ENCODE measurements around the gene PPIG.
"Not testable (repeated sequence)": the region's sequence is repeated elsewhere in the genome, so short reads cannot be mapped to it uniquely, and the experiment has no call there.

The PPIG gene

DNA sequence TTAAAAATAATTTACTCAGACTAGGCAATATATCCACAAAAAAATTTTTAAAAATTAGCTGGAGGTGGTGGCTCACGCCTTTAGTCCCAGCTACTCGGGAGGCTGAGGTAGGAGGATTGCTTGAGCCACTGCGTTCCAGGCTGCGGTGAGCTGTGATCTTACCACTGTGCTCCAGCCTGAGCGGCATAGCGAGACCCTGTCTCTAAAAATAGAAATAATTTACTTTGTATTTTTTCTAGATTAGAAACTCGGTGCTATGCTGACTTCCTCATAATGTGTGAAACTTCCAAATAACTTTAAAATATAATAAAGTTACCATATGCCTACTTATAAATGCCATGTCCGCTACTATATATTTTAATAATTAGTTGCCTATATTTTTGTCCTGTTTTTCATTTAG is 6.7 kb downstream of the PPIG start:
- no peak for DNase-seq (ENCODE audit: low read depth, low spot score)

DNA sequence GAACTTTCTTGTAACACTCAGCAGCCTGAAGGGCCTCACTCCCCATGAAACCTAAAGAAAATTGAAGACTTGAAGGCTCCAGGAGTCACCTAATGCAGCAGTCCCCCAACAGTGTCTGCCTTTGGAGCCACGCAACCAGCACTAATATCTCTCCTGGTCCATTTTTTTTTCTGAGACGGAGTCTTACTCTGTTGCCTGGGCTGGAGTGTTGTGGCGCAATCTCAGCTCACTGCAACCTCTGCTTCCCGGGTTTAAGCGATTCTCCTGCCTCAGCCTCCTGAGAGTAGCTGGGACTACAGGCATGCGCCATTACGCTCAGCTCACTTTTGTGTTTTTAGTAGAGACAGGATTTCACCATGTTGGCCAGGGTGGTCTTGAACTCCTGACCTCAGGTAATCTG is 12.4 kb downstream of the PPIG start:
- not testable (repeated sequence) for DNase-seq (ENCODE audit: low read depth, low spot score)

DNA sequence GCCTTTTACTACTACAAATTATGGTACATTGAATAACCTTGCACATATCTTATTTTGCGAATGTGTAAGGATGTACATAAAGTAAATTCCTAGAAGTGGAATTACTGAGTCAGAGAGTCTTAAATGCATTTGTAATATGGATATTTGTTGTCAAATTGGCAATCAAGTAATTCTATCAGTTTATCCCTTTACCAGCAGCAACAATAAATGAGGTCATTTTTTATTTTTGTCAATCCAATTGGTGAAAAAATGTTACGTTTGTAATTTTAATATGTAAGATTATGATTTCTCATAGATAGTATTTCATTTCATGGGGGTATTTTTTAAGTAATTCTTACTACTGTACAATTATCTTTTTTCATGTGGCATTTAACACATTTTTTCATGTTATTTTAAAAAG is 14.8 kb downstream of the PPIG start:
- DNase-seq (ENCODE audit: low read depth, low spot score) = no peak

DNA sequence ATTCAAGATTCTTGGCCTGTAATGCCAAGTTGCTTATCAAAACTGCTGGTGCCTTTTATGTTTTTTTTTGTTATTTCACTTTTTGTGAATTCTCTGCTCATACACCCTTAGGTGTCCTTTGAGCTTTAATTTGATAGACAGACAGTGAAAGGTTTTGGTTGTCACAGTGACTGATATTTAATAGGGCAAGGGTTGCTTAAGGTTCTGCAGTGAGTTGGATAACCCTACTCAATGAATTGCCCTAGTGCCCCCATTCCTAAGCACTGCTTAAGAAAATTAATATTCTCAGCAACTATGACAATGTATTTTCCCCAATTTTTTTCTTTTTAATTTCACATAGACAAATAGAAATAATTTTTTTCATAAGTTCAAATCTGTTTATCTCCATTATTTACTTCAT is 15.4 kb downstream of the PPIG start:
- DNase-seq (ENCODE audit: low read depth, low spot score) = no peak

DNA sequence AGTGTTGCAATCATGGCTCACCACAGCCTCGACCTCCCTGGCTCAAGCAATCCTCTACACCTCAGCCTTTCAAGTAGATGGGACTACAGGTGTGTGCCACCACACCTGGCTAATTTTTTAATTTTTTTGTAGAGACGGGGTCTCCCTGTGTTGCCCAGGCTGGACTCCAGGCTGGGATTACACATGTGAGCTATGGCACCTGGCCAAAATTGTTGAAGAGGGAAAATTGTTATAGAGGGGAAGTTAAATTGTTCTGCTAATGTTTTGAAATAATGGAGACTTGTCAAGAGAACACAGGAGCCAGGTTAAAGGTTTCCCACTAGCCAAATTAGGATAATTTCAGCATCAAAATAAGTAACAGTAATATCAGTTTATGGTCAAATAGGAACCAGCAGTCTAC is 25.1 kb downstream of the PPIG start:
- no peak for DNase-seq (ENCODE audit: low read depth, low spot score)

DNA sequence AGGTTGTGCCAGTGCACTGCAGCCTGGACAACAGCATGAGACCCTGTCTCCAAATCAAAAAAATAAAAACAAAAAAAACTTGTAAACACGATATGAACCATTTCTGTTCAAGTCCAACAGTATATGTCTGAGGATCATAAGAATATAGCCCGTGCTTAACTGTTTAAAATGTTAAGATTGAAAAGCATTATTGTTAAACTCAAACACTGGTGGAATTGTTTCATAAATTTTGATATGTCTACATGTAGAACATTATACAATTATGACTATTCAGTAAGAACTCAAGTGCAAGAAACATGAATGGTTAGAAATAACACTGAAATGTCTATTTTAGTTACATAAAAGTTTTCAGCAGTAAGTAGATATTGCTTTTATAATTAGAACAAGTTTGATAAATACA is 29.7 kb downstream of the PPIG start:
- no peak for DNase-seq (ENCODE audit: low read depth, low spot score)

DNA sequence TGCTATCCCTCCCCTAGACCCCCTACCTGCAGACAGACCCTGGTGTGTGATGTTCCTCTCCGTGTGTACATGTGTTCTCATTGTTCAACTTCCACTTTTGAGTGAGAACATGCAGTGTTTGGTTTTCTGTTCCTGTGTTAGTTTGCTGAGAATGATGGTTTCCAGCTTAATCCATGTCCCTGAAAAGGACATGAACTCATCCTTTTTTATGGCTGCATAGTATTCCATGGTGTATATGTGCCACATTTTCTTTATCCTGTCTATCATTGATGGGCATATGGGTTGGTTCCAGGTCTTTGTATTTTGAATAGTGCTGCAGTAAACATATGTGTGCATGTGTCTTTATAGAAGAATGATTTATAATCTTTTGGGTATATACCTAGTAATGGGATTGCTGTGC is 31.8 kb downstream of the PPIG start:
- DNase-seq (ENCODE audit: low read depth, low spot score) = not testable (repeated sequence)

DNA sequence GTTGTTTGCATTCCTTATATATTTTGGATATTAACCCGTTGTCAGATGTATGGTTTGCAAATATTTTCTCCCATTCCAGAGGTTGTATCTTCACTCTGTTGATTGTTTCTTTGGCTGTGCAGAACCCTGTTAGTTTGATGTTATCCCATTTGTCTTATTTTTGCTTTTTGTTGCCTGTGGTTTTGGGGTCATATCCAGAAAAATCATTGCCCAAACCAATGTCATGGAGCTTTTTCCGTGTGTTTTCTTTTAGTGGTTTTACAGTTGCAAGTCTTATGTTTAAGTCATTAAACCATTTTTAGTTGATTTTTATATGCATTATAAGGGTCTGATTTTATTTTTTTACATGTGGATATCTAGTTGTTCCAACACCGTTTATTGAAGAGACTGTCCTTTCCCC is 35.8 kb downstream of the PPIG start:
- no peak for DNase-seq (ENCODE audit: low read depth, low spot score)

DNA sequence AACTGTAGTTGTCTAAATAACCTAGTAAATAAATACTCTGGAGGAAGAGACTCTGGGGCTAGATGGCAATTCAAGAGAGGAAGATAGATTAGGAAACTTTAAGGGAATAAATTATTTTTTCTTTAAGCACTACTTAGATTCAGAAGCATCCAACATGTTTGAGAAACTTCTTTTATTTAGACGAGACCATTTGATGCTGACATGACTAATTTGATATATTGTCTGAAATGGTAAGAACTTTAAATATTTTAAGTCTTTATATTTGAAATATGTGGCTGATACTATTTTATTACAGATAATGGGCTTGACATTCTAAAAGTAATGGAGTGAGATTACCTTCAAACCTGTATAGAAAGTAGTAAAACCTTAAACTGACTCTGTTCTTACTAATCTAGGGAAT is 36.4 kb downstream of the PPIG start:
- no peak for DNase-seq (ENCODE audit: low read depth, low spot score)

DNA sequence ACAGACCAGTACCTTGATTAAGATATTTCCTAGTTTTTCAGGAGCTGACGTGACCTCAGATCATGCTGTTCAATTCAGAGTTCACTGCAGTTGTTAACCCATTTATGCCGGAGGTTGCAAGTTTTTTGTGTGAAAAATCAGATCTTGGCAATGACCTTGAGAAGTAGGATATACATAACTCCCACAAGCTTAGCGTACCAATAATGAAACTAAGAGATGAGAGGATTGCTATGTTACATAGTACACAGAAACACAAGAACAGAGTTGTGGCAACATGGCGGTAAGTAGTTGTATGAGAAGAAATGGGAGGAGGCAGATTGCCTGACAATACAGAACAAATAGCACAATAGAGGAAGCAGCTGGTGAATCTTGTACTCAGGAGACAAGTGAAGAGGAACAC is 39.1 kb downstream of the PPIG start:
- DNase-seq (ENCODE audit: low read depth, low spot score) = no peak

DNA sequence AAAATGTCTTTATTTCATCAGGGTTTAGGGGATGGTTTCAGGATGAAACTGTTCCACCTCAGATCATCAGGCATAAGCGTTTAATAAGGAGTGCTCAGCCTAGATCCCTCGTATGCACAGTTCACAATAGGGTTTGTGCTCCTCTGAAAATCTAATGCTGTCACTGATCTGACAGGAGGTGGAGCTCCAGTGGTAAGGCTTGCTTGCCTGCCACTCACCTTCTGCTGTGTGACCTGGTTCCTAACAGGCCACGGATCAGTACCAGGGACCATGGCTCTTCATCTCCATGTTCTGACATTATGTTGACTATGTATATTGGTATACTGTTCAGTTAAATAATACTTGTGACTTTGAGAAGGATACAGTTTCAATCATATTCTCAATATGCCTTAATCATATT is 41.6 kb downstream of the PPIG start:
- DNase-seq (ENCODE audit: low read depth, low spot score) = no peak

DNA sequence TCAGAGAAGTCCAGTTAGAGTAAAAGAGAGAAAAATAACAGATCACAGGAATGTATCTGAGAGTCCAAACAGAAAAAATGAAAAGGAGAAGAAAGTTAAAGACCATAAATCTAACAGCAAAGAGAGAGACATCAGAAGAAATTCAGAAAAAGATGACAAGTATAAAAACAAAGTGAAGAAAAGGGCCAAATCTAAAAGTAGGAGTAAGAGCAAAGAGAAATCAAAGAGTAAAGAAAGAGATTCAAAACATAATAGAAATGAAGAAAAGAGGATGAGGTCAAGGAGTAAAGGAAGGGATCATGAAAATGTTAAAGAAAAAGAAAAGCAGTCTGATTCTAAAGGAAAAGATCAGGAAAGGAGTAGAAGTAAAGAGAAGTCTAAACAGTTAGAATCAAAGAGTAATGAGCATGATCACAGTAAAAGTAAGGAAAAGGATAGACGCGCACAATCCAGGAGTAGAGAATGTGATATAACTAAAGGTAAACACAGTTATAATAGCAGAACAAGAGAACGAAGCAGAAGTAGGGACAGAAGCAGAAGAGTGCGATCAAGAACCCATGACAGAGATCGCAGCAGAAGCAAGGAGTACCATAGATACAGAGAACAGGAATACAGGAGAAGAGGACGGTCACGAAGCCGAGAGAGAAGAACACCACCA is 52.4 kb downstream of the PPIG start:
- no peak for DNase-seq (ENCODE audit: low read depth, low spot score)

DNA sequence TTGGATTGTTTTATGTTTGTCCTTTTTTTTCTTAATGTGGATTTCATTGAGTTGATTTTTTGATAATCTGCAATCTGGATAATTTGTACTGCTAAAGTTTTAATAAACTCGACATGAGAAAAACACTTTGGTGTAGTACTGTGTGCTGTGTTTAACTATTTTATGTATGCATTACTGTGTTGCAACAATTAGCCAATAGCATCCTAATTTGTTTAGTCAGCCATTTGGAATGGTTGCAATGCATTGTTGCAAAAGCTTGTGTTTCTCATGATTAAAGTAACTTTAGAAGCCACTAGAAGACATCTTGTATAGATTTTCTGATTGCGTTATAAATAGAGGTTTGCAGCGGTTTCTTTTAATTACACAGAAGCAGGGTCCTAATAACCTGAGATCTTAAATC is 53.5 kb downstream of the PPIG start:
- no peak for DNase-seq (ENCODE audit: low read depth, low spot score)

DNA sequence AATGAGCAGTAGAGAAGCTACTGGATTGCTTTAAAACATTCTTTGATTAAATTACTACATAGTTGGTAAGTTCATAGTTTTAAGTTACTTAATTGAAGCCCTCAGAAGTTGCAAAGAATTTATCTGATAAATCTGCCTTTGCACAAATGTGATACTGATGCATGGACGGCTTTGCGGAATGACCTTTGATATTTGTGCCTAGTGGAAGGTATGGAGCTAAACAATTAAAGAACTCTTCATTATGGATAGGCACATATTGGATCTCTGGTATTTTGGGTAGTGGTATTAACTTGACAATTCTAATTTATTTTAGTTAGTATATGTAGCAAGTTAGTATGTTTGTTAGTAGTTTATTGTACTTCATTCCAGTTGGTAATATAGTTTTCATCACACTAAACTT is 56.0 kb downstream of the PPIG start:
- no peak for DNase-seq (ENCODE audit: low read depth, low spot score)

DNA sequence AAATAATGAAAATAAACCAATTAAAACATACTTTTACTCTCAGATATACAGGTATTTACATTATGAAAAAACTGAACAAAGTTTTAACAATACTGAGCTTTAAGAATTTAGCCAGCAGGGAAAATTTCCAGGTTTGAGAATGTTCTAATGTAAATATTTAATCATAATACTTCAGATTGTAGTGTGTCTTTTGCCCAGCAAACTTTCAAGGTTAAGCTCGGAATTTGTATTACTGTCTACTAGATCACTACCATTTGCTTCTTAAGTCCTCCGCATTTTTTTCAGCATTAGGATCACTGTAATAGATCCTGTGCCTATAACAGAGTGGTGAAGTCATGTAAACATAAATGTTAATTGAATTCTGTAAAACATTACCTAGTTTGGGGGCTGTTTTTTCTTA is 57.3 kb downstream of the PPIG start:
- no peak for DNase-seq (ENCODE audit: low read depth, low spot score)

DNA sequence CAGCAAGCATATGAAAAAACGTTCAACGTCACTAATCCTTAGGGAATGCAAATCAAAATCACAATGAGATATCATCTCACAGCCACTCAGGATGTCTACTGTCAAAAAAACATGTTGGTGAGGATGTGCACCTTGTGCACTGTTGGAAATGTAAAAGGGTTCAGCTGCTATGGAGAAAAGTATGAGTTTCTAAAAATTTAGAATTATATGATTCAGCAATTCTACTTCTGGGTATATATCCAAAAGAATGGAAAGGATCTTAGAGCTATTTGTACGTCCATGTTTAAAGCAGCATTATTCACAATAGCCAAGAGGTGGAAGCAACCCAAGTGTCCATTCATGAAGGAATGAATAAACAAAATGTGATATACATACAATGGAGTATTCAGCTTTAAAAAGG is 60.0 kb downstream of the PPIG start:
- no peak for DNase-seq (ENCODE audit: low read depth, low spot score)

DNA sequence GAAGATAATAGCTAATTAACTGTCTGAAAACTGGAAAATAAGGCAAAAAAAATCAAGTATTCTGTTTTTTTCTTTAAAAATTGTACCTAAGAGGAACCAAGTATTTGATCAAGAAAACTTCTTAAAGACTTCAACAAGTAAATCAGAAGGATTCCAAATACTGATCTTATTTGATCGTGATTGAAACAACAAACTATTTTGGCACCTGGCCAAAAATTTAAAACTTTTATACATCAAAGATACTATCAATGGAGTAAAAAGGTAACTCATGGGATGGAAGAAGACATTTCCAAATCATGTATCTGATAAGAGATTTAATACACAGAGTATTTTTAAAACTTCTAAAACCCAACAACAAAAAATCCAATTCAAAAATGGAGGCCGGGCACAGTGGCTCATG is 63.3 kb downstream of the PPIG start:
- no peak for DNase-seq (ENCODE audit: low read depth, low spot score)

DNA sequence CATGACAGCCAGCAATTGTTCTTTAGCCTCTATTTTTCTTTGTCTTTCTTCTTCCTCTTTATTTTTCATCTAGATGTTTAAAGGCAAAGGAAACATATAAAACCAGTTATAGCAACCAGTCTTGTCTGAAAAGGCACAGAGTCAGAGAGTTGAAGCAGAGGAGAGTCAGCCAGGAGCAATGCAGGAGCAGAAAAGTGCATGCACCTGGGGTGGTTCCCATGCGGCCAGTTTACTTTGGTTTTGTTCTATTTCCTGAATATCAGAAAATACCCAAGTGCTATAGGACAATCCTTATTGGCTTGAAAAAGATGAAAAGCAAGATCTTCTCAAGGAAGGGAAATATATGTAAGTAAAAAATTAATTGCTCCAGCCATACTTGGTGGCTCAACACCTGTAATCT is 65.1 kb downstream of the PPIG start:
- DNase-seq (ENCODE audit: low read depth, low spot score) = no peak

DNA sequence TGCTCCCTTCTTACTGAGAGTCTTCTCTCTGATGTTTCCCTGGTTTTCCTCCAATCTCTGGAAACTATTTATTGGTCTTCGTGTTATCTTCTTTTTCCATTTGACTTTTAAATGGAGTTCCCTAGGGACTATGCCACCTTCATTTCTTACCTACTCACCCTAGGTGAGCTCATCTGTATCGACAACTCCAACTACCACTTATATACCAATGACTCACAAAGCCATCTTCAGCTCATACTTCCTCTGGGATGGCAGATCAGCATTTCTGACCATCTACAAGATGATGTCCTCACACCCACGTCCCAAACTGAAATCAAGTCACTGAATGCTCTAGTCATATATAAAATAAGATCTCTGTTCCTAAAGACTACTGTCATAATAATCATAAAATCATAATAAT is 69.5 kb downstream of the PPIG start:
- DNase-seq (ENCODE audit: low read depth, low spot score) = no peak

DNA sequence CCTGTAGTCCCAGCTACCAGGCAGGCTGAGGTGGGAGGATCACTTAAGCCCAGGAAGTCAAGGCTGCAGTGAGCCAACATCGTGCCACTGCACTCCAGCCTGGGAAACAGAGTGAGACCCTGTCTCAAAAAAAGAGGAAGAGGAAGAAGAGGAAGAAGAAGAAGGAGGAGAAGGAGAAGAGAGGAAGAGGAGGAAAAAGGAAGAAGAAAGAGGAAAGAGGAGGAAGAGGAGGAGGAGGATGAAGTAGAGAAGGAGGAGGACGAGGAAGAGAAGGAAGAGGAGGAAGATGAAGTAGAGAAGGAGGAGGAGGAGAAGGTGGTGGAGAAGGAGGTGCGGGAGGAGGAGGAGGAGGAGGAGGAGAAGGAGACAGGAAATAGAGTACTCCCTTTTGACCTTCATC is 72.0 kb downstream of the PPIG start:
- no peak for DNase-seq (ENCODE audit: low read depth, low spot score)

DNA sequence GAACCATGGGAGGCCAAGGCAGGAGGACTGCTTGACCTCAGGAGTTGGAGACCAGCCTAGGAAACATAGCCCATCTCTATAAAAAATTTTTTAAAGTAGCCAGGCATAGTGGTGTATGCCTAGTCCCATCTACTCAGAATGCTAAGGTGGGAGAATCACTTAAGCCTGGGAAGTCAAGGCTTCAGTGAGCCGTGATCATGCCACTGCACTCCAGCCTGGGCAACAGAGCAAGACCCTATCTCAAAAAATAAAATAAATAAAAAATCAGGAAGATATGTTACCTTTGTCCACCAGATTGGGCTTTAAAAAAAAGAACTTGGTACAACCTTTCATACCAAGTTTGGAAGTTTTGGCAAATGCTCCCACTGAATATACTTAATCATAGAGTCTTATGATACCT is 74.7 kb downstream of the PPIG start:
- DNase-seq (ENCODE audit: low read depth, low spot score) = no peak

DNA sequence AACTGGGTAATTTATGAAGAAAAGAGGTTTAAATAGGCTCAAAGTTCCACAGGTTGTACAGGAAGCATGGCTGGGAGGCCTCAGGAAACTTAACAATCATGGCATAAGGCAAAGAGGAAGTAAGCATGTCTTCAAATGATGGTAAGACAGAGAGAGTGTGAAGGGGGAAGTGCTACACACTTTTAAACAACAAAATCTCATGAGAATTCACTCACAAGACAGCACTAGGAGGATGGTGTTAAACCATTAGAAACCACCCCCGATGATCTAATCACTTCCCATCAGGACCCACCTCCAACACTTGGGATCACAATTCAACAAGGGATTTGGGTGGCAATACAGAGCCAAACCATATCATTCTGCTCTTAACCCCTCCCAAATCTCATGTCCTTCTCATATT is 75.2 kb downstream of the PPIG start:
- no peak for DNase-seq (ENCODE audit: low read depth, low spot score)

DNA sequence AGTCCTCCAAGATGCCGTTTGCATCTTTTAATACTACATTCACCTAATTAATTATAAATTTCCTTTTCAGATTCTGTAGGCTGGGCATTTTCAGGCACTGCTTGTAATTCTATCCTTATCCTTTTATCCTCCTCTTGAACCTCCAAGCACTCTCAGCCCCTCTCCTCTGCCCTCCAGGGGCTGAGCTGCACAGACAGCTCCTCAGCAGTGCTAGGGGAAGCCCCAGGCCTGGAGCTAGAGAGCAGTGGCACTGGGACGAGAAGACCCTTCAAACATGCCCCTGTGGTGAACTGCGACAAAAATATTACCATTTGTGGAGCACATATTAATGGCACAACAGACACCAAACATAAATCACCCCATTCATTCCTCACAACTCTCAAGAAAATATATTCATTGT is 77.1 kb downstream of the PPIG start:
- DNase-seq (ENCODE audit: low read depth, low spot score) = no peak

DNA sequence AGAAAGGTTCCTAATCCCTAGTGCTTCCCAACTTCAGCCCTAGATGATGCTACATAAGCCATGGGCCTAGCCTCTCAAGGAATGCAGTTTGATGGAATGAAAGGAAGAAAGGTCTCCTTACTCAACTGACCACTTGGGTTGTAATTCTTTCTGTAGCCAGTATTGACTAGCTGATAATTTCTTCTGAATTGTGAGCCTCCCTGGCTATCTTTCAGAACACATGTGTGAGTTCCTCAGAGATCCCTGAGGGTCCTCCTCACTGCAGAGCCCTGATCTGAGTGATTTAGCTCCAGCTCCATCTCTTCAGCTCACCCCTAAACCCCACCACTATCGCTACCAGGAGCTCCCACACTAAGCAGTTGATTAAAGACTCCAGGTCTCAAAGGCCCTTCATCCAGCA is 78.6 kb downstream of the PPIG start:
- DNase-seq (ENCODE audit: low read depth, low spot score) = no peak

DNA sequence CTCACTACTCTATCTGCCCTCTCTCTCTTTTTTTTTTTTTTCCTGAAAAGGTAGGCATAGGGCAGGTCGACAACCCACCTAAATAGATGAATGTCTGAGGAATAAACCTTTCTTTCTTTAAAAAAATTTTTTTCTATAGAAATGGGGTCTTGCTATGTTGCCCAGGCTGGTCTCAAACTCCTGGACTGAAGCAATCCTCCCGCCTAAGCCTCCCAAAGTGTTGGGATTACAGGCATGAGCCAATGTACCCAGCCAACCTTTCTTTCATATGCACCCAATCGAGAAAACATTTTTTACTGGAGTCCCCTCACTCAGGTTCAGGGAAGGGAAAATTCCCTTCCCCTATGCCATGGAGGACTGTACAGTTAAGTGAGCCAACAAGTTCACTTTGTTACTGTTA is 79.1 kb downstream of the PPIG start:
- DNase-seq (ENCODE audit: low read depth, low spot score) = no peak

All from ELF-1 (cell line).